ENCODE measurements around the gene TOM1L2.

The TOM1L2 gene

GRCh38 chr17:17868641-17869522 is 103.3 kb downstream of the TOM1L2 start:
- DNase-seq: no peak

DNA sequence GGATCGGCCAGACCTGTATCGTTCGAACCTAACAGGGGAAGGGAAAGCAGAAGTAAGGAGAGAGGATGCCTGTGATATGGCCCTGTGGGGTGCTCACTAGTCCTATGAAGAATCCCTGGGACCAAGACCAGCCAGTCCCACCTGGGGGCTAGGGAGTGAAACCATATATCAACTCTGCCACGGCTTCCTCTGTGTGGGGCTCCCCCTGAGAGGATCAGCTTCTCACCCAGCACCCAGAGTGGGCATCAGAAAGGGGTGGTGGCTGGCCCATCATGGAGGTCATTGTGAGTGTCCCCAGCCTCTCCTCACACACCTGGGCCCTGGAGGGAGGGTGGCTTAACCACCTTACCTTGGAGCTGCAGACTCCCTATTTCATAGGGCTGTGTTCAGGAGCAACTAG is 105.3 kb downstream of the TOM1L2 start:
- DNase-seq: no peak

- DNase-seq: no peak
Measured at GRCh38 chr17:17866425-17866824, 105.8 kb downstream of the TOM1L2 start.

DNA sequence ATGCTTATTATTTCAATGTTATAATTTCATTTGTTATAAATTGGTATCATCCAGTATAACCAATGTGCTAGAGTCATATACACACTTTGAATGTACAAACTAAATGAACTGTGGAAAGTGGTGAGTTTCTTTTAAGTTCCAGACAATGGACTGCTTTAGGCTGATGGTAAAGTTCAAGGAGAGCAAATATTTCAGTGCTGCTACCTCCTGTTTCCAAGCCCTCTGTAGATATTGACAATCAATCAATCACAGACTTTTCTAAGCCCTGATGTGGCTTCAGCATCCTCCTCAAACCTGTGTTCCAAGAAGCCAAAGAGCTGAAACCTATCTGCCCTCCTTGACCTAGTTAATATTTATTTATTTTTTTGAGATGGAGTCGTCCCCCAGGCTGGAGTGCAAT is 107.2 kb downstream of the TOM1L2 start:
- no peak for DNase-seq

- DNase-seq: no peak
Measured at GRCh38 chr17:17860766-17861107, 111.5 kb downstream of the TOM1L2 start.

DNA sequence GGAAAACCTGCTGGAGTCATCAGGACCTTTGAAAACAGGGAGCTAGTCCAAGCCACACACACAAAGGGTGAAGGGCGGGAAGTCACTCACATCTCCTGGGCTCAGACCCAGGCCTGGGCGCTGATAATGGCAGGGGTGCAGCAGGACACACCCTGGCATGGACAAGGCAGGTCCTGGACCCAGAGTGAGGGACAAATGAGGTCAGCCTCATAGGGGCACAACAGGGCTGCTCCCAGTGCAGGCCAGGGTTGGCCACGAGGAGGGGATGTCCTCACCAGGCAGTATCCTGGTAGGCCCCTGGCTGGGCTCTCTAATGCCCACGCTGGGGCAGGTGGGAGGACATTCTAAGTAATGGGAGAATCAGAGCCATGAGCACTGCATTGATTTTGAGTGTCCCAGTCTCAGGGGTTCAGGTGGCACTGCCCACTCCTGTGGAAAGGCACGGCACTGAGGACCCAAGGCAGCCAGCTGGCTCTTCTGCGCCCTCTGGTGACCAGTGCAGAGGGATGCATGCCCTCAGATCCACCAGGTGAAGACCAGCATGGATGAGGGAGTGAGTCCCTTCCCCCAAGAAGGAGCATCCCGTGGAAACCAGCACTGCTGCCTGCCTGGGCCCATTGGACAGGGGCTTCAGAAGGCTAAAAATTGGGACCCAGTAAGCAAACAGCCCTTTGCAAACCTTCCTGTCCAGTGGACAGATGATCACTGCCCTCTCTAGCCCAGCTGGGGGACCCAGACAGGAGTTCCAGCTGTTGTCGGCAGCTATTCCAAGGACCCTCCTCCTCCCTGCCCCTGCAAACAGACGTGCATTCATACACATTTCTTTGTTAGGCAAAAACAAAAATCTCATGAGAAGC is 112.1 kb downstream of the TOM1L2 start:
- DNase-seq: peak; percentile 33

GRCh38 chr17:17857496-17857895 is 114.7 kb downstream of the TOM1L2 start:
- DNase-seq: no peak

DNA sequence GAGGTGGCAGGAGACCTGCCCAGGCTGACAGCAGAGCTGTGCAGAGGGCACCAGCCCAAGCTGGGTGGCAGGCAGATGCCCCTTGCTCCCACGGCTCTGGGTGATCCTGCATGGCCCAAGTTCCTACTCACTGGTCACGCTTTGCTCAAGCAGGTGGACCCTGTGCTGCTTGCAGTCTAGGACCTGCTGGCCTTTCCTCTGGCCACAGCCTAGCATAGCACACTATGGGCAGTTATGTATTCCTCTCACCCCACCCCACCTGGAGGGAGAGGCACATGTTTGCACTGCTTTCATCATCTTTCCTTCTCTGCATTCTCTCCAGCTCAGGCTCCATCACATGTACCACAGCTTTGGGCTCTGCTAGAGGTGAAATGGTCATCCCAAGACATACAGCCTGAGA is 115.8 kb downstream of the TOM1L2 start:
- DNase-seq: no peak

GRCh38 chr17:17855976-17856375 is 116.2 kb downstream of the TOM1L2 start:
- no peak for DNase-seq

GRCh38 chr17:17853811-17854447 is 118.3 kb downstream of the TOM1L2 start:
- DNase-seq: no peak

DNA sequence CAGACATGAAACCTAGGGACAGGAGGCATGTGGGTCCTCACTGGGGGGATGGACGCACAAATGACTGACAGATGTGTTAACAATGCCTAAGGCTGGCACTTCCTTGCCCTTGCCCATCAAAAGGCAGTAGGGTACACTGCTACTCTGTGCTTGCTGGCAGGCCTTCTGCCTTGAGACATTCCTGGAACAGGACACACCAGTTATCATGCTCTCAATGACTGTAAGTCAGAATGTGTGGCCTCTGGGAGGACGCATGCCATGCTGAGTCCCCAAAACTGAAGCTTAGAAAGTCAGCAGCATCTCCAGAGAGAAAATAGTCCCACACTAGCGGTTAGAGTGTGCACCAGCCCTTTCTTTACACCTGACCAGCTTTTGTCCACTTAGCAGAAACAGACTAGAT is 119.3 kb downstream of the TOM1L2 start:
- no peak for DNase-seq

DNA sequence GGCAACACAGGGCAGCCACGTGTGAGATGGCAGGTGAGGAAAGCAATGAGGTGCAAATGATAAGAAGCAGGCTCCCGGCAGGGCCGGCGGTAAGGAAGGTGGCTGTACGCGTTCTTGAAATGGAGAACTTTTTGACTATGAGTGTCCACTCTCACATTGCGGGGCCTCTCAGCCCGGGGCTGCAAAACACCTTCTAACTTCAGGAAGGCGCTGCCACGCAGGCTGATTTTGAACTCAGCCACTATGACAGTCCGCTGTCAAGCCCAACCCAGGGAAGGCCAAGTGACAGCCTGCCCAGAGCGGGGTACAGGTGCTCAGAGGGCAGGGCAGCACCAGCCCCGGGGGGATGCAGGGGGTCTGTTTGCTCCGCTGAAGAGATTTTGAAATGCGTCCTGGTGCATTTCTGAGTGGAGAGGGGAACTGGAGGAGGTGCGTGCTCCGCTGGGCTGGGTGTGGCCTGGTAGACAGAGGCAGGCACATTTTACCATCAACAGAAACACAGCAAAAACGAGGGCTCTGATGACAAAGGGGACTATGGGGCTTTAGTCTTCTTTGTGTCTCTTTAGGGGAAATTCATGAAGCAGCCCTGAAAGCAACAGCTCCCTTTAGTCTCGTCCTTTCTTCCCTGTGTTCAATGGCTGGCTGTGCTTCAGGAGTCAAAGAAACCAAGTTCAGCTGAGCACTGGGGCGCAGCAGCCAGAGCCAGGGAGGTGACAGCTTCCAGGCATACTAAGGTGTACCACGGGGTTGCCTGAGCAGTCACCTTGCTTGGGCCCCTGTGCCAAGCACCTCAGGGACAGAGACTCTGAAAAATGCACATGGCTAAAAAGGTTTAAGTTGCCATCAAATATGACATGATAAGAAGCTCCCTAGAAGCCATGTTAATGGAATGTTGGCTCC is 120.8 kb downstream of the TOM1L2 start:
- no peak for DNase-seq

GRCh38 chr17:17849845-17850373 is 122.3 kb downstream of the TOM1L2 start:
- DNase-seq: no peak

DNA sequence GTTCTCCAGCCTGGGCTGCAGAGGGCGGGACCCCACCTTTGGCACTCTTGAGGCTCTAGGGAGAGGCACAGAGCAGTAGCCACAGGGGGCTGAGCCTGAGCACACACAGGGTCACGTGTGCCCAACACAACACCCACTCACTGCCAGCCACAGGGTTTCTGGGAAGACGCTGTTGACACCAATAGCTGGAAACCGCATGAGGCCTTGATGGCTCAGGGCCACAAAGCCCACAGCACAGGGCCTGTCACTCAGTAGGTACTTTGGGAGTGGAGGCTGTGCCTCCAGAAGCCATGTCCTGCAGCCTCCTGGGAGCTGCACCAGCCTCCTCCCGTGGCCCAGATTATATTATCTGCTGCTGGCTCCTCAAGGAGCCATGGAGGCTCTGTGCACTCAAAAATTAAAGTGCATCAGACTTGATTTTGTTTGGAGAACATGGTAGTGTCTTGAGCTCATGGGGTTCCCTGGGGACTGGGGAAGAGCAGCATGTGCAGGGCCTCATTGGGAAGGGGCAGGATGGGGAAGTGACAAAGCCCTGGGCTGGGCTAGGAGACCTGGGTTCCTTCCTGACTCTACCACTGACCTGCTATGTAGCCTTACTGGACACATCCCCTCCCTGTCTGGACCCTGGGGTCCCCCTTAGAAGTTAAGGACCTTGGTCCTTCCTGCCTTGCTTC is 122.9 kb downstream of the TOM1L2 start:
- no peak for DNase-seq

DNA sequence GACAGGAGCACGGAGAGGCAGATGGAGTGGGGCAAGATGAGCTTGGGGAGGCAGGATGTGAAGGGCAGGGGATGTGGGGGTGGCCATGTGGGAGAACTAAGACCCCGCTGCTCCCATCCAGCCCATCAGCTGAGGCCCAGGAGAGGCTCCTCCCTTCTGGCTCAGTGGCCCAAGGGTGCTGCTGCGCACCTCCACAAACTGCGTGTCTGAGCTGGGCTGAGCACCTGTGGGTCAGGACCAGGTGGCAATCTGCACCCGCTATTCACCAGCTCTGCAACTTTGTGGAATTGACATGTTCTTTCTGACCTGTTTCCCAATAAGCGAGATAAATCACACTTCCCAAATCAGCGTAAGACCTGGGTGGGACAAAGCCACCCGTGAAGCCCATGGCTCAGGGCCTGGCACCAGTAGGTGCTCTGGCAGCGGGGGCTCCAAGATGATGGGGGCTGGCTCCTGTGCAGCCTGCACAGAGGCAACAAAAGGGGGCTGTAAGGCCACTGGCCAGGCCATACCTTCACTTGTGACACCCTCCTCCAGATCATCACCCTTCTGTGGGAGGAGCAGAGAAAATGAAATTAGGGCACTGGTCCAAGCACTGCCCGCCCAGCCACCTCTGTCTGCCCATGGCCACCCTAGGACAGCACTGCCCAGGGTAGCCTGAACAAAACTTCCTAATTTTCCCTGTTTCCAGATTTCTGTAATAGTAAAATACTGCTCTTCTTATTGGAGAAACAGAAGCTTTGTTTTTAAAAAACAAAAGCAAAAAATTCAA is 123.7 kb downstream of the TOM1L2 start:
- DNase-seq: no peak

DNA sequence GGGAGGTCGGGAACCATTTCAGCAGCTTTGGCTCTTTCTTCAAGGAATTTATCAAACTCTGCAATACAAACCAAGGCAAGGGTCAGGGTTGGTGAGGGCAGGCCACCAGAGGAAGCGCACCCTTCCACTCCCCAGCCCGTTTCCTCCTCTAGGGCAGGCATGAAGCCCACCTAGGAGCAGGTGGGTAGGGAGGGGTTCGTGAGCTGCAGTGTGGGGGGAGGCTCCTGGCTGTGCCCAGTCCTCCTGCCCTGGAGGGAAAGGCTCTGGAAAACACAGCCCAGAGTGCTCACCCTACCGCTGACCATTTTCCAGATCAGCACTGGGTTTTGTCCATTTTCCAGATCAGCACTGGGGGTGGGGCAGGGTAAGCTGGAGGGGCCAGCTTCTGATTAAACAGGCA is 124.5 kb downstream of the TOM1L2 start:
- DNase-seq: no peak

GRCh38 chr17:17847118-17847689 is 125.0 kb downstream of the TOM1L2 start:
- DNase-seq: no peak

DNA sequence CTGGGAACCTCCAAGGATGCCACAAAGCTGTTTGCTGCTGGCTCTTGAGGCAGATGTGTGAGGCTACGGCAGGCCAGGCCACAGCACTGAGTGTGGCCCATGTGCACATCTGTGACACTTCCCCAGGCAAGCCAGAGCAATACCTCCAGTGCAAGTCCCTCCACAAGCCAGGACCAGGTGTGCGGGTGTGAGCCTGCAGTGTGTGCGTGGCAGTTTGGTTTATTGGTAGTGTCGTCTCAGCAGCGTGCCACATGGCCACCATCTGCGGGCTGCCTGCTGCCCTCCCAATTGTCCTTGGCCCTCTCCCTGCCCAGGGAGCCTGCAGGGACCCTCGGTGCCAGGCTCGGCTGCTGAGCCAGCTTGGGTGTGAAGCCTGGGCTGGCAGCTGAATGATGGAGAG is 125.6 kb downstream of the TOM1L2 start:
- no peak for DNase-seq

DNA sequence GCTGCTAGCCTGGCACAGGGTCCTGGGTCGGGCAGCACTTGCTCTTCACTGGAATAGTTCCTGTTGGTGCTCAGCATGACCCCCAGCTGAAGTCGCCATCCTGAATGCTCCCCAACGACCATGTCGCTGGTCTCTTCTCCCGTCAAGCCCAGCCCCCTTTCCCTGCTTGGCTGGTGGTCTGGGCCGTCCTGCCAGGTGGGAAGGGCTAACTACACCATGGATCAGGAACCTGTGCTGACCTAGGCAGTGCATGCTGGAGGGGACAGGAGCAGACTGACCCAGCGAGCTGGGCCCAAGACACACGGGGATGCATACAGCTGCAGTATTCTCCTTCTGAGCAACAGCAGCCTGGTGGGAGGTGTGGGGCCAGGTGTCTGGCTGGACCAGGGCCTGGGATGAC is 126.2 kb downstream of the TOM1L2 start:
- no peak for DNase-seq

- DNase-seq: no peak
Measured at GRCh38 chr17:17845046-17845775, 127.0 kb downstream of the TOM1L2 start.
